GM18951 (cell line): ENCODE data around the gene PCP2.

Source experiments
- POLR2A ChIP-seq: IDR thresholded peaks from 4 replicates; pipeline ENCODE4 v1.6.1; 2011; ENCODE audit warnings: mild to moderate bottlenecking; ENCODE audit not compliant: insufficient read length, insufficient read depth; ENCODE audit errors: extremely low read depth
- in situ Hi-C: fragments of 300-500 bp; cut with MboI; formaldehyde crosslinking; loops from one replicate; pipeline ENCODE4 v1.12.0; 2022; ENCODE audit warnings: low sequenced_read_pairs, mixed read lengths, inconsistent platforms; ENCODE audit not compliant: unreplicated experiment

The PCP2 gene

GRCh38 chr19:7672522-7672921 is 39.0 kb upstream of the PCP2 start:
- in situ Hi-C loops: no loop called here
- TF ChIP-seq POLR2A: no peak

GRCh38 chr19:7670790-7671189 is 37.3 kb upstream of the PCP2 start:
- in situ Hi-C loops: no loop called here
- no peak for TF ChIP-seq POLR2A

GRCh38 chr19:7670150-7670783 is 36.7 kb upstream of the PCP2 start:
- no peak for TF ChIP-seq POLR2A
- in situ Hi-C loops: no loop called here

GRCh38 chr19:7669641-7670040 is 36.1 kb upstream of the PCP2 start:
- no peak for TF ChIP-seq POLR2A
- in situ Hi-C loops: no loop called here

GRCh38 chr19:7668842-7669241 is 35.3 kb upstream of the PCP2 start, which contains the start of gene RETN:
RETN (plus strand) TSS chr19:7669049; CDS start chr19:7669327, 278 bp downstream.
- TF ChIP-seq POLR2A: no peak
- in situ Hi-C loops: no loop called here

- in situ Hi-C loops: no loop called here
- TF ChIP-seq POLR2A: no peak
These were observed 31.6 kb upstream of the PCP2 start for GRCh38 chr19:7665076-7665475.

- in situ Hi-C loops: no loop called here
- no peak for TF ChIP-seq POLR2A
These were observed 30.2 kb upstream of the PCP2 start for GRCh38 chr19:7663706-7664105.

GRCh38 chr19:7662657-7663056 is 29.1 kb upstream of the PCP2 start:
- in situ Hi-C loops: no loop called here
- no peak for TF ChIP-seq POLR2A

GRCh38 chr19:7661744-7662538 is 28.4 kb upstream of the PCP2 start:
- no peak for TF ChIP-seq POLR2A
- in situ Hi-C loops: no loop called here

GRCh38 chr19:7658219-7658686 is 24.7 kb upstream of the PCP2 start:
- TF ChIP-seq POLR2A: no peak
- in situ Hi-C loops: no loop called here

GRCh38 chr19:7657131-7657751 is 23.7 kb upstream of the PCP2 start:
- no peak for TF ChIP-seq POLR2A
- in situ Hi-C loops: no loop called here

- no peak for TF ChIP-seq POLR2A
- in situ Hi-C loops: no loop called here
These were observed 22.1 kb upstream of the PCP2 start for GRCh38 chr19:7655581-7655980.

GRCh38 chr19:7654401-7654800 is 20.9 kb upstream of the PCP2 start:
- in situ Hi-C loops: no loop called here
- no peak for TF ChIP-seq POLR2A
